HG03457 (cell line): ENCODE measurements around the gene USP8.
A peak's percentile ranks its signal among the peaks of the same experiment; 100 is the strongest.
"Not testable (repeated sequence)": the region's sequence is repeated elsewhere in the genome, so short reads cannot be mapped to it uniquely, and the experiment has no call there.

Source experiments
- ATAC-seq: cut with Tn5 transposase; IDR thresholded peaks from one replicate; pipeline ENCODE4 v1.9.1; 2021; ENCODE audit warnings: moderate number of reproducible peaks; ENCODE audit not compliant: unreplicated experiment

Gene USP8

DNA sequence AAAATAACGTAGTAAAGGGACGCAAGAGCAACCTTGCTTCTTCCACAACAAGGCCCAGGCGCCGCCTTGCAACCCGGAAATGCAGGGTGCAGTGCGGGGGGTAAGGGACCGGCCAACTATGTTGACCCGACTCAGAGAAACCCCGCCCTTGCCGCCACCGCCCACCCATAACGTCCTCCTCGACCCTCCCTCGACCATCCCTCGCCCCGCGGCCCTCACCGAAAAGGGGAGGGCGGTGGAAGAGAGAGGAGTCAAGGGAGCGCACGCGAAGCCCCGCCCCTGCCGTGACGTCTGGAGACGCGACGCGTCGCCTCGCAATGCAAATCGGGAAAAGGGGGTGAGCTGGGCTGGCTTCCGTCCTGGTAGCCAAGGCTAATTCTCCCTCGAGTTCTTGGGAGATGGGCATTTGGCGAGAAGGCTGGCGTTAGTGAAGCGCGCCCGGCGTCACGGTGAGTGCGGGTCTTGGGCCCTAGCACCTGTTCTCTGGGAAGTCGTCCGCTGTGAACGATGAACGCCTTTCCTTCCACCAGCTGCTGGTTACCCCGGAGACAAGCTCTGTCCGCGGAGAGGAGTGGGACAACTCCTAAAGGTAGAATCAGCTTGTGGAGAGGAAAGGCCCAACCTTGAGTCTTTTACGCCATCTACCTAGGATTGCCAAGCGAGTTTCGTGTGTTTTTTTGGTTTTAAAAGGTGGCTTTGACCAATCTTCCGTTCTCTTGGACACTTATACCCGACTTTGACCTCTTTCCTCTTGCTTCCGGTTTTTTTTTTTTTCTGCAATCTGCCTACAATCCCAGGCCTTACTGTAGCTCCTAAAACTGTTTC lies at the start of gene USP8:
USP8 (plus strand) TSS at position 340 of the 825 bp plus-strand sequence. CDS start 14,669 bp downstream, outside the sequence.
- peak; percentile 85 for ATAC-seq

DNA sequence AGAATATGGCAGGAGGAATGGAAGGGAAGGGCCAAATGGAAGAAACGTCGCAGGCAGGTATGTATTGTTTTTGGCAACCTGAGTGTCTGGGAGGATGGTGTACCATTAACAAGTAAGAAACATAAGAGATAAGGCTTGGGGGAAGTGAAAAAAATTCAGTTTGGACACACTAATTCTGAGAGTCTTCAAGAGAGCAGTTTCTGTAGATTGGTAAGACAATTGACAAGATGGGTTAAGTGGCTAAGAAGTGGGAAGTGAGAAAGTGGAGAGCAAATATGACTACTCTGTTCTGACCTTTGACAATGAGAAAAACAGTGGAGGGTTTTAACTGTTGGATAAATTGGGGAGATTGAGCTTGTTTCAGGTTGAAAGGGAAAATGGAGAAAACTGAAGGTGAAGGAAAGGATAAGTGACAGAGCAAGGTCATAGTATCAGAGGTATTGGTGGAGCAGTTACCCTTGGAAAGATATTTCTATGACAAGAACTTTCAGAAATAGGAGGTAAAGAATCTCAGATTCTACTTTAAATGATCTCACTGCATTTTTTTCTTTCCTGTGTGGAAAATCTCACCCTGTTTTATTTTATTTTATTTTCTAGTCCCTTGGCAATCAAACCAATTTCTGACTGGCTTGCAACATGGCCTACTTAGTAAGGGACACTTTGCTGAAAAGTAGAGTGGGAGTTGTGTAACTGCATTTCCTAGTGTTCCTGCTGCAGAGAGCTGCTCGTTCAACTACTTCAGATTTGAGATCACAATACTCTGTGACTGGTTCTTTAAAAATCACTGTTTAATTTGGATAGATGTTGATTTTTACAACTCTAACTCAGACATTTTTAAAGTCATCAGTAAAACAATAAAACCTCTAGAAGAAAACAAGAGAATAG lies 46.1 kb upstream of the USP8 start:
- peak; percentile 98 for ATAC-seq

DNA sequence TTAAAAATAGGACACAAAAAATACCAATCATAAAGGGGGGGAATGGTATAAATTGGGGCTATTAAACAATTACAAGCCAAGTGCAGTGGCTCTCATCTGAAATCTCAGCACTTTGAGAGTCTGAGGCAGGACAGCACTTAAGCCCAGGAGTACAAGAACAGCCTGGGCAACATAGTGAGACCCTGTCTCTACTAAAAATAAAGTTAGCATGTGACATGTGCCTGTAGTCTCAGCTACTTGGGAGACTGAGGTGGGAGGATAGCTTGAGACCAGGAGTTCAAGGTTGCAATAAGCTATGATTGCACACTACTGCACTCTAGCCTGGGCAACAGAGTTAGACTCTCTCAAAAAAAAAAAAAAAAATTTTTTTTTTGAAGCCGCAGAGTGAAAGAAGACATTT lies 45.4 kb upstream of the USP8 start:
- ATAC-seq = no peak

DNA sequence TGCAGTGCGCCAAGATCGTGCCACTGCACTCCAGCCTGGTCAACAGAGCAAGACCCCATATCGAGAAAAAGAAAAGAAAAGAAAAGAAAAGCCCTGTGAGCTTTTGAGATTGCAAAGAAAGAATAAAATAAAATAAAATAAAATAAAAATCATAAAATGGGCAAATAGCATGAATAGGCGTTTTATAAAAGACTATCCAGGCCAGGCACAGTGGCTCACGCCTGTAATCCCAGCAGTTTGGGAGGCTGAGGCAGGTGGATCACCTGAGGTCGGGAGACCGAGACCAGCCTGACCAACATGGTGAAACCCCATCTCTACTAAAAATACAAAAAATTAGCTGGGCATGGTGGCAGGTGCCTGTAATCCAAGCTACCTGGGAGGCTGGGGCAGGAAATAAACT lies 44.8 kb upstream of the USP8 start:
- ATAC-seq = not testable (repeated sequence)

DNA sequence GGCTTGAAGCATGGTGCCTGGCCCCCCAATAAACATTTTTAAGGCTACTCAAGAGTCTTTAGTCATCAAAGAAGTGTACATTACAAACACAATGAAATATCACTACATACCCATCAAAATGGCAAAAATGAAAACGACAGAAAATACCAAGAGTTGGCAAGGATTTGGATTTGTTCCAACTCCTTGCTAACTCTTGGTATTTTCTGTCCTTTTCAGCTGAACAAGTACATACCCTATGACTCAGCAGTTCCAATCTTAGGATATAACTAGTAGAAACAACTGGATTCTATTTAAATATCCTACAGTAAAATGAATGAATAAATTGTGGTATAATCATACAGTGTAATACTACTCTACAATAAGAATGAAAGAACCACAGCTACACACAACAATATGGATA lies 44.1 kb upstream of the USP8 start:
- ATAC-seq = no peak

DNA sequence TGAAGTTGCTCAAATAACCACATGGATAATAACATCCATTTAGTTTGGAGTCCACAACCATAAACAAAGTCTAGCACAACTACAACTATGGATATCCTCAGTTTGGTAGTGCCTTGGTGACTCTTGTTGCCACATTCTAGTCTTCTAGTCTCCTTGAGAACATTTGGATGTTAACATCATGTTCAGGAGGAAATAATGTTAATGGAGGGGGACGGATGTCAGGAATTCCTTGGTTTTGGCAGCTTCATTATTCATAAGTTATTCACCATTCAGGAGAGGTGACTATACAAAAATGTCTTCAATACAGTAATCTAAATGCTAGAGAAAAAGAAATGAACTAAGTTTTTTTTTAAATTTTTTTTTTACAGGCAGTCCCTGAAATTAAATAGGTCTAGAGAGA lies 42.8 kb upstream of the USP8 start:
- ATAC-seq = no peak

DNA sequence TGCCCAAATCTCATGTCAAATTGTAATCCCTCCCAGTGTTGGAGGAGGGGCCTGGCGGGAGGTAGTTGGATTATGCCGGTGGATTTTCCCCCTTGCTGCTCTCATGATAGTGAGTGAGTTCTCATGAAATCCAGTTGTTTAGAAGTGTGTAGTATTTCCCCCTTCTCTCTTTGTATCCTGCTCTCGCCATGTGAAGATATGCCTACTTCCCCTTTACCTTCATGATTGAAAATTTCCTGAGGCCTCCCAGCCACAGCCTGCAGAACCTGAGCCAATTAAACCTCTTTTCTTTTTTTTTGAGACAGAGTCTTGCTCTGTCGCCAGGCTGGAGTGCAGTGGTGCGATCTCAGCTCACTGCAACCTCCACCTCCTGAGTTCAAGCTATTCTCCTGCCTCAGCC lies 41.8 kb upstream of the USP8 start:
- not testable (repeated sequence) for ATAC-seq

DNA sequence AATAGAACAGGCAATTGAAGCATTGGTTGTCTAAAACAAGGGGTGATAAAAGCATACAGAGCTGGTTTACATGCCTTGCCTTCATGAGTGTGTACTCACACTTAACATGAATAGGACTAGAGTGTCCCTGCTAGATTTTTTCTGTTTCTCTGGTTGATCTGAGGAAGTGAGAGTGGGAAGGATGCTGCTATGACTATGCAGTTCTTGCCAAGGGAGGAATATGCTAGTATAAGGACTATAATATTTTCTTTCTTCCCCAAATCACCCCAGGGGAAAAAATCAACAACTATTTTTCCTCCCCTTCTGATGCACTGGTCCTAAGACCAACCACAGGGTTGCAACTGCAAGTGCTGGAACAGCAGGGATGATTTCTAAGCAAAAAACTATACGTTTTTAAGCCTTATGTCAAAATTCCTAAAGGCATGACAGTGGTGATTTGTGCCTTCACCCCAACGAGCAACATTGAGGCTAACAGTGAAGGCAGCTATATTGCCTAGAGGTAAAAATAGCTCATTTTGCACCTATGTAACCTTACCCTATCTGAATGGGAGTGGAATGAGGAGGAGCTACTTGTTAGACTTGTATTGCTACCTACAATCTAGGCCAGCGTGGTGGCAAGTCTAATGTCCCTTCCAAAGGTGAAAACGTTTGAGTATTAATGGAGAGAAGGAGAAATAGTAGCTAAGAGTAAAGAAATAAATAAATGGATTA lies 33.5 kb upstream of the USP8 start:
- peak; percentile 61 for ATAC-seq

DNA sequence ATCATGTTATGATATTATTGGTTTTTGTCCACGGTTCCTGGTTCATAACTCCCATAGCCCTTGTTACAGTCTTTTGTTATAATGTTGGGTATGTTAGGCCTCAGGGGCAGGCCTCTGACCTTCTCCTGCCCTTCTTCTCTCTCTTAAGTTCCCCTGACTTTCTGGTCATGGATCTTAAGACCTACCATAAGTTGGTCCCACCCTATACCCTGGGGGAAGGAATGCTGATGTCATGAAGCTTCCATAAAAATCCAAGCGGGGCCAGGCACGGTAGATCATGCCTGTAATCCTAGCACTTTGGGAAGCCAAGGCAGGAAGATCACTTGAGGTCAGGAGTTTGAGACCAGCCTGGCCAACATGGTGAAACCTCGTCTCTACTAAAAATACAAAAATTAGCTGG lies 32.6 kb upstream of the USP8 start:
- ATAC-seq = not testable (repeated sequence)

DNA sequence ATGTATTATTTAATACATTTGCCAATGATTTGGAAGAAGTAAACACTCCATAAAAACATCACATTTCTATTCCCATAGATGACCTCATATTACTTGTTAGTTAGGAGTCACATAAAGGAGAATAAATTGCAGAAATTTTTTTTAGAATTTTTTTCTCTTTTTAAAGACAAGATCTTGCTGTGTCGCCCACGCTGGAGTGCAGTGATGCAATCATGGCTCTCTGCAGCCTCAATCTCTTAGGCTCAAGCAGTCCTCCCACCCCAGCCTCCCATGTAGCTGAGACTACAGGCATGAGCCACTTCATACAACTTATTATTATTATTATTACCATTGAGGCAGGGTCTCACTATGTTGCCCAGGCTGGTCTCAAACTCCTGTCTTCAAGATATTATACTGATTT lies 12.3 kb upstream of the USP8 start:
- no peak for ATAC-seq

DNA sequence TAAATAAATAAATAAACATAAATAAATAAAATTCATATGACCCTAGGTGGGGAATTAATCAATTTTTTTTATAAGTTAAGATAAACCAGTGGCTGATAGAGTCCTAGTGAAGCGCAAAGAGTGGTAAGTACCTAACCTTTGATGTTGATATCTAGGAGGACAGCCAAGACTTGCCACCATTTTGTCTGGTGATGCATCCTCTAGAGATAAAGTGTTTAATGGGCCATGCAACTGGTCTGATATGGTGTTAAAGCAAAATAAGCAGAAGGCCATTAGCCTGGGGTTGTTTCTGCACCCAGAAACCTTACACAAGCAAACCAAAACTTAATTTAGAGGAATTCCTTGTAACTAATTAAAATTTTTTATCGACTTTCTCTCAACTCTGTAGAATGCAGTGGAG lies 9.6 kb upstream of the USP8 start:
- ATAC-seq = no peak

DNA sequence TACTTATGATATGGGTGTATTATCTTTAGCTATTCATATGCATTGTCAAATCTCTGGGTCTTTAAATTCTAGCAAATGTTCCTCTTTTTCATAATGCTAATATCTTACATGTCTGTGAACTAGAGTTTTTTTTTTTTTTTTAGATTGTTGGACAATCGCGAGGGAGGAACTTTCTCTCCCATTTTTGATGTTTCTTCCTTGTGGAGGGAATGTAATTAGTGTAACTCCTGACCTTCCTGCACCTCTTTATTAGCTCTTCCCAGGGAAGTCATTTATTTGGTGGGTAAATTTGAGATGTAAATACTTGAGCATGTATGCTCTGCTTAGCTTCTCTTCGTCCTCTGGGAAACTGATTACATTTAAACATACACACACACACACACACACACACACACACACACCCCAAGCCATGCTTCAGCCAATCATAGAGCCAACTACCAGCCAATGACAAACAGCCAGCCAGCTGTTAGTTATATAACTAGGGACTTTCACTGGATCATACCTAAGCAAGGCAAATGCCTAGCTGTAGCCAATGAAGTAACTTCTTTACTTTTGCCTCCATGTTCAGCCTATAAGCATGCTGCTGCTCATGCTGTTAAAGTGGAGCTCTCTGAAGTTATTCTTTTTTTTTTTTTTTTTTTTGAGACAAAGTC lies 8.3 kb upstream of the USP8 start:
- ATAC-seq = no peak

DNA sequence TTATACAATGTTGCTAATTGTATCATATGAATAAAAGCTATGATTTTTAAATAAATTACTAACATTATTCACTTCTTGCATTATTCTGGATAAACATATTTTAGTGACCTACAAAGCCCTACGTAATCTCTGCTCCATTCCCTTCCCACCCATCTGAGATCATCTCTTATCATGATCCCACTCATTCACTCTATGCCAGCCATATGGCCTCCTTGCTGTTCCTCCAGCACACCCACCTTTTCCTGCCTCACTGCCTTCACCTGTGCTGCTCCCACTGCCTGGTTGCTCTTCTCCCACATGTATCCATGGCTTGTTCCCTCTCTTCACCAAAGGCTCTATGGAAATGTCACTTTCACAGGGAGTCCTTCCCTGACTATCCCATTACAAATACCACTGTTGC lies 7.3 kb upstream of the USP8 start:
- ATAC-seq = no peak

DNA sequence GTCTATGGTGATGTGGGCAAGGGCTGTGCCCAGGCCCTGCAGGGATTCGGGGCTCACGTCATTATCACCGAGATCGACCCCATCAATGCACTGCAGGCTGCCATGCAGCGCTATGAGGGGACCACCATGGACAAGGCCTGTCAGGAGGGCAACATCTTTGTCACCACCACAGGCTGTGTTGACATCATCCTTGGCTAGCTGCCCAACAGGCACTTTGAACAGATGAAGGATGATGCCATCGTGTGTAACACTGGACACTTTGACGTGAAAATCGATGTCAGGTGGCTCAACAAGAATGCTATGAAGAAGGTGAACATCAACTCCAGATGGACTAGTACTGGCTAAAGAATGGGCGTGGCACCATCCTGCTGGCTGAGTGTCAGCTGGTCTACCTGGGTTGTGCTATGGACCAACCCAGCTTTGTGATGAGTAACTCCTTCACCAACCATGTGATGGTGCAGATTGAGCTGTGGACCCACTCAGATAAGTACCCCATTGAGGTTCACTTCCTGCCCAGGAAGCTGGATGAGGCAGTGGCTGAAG lies 6.1 kb upstream of the USP8 start:
- ATAC-seq = no peak

DNA sequence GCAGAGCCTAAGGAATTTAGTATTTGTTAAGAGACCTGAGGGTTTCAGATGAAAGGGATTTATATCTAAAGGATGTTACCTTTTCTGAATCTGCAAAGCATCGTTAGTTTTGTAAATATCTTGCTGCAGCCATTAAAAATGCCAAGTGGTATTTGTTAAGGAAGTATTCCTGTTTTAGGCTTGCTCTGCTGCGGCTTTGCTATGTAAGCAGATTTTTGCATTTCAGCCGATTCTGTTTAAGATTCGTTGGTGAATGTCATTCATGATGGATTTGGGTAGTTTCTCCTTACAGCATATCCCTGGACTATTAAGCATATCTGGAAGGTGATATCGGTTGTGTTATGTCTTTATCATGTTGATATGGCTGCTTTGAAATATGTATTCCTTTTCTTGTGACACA lies 1.0 kb downstream of the USP8 start:
- ATAC-seq = no peak

DNA sequence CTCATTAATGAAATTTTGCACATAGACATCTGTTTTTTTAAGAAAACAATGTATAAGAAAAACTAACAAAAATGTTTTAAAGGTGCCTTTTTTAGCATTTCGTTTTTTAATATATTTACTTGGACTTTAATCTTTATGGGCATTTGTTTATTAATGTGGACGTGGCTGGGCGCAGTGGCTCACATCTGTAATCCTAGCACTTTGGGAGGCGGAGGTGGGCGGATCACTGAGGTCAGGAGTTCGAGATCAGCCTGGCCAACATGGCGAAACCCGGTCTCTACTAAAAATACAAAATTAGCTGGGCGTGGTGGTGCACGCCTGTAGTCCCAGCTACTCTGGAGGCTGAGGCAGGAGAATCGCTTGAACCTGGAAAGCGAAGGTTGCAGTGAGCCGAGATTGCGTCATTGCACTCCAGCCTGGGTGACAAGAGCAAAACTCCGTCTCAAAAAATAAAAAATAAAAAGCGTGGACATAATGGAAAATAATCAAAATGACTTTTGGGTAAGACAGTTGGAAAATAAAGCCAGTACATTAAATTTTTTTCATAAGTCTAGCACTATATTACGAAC lies 1.6 kb downstream of the USP8 start:
- ATAC-seq = not testable (repeated sequence)

DNA sequence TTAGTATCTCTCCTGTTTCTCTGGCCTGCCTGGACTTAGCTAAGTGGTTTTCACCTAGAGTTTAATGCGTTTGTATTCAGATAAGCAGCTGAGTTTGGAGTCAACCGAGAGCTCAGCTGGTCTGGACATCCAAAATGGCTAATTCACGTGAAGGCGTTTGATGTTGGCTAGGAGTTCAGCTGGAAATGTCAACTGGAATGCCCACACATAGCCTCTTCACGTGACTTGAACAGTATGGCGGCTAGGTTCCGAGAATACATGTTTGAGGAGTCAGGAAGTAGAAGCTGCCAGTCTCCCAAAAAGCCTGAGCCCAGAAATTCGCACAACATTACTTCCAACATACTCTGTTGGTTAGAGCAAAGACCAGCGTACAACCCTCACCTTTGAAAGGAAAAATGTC lies 2.2 kb downstream of the USP8 start:
- no peak for ATAC-seq

DNA sequence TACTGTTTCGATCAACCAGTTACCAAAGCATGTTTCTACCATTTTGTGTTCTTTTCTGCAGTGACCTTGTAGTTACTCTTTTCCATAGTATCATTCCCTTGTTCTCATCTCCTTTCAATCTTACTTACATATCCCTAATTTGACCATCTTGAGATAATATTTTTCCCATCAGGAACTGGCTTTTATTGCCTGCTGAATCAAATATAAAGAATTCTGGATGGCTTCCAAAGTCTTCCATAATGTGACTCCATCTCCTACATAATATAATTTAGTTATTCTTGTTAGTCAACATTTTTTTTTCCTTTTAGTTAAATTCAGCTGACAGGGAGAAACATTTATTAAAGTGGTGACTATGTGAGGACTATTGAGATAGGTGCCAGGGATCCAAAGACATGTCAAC lies 7.0 kb downstream of the USP8 start:
- no peak for ATAC-seq

DNA sequence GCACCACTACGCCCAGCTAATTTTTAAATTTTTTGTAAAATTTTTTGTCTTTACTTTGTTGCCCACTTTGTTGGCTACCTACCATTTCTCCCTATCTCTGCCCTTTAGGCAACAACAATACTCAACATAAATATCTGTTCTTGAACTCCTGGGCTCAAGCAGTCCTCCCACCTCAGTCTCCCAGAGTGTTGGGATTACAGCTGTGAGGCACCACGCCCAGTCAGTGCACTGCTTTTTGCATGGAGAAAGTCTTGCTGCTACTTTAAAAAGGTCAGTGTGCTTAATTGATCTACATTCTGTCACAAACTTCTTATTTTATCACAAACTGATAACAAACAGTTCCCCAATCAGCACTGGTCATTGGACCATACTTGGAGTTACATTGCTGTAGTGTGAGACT lies 8.0 kb downstream of the USP8 start:
- no peak for ATAC-seq

DNA sequence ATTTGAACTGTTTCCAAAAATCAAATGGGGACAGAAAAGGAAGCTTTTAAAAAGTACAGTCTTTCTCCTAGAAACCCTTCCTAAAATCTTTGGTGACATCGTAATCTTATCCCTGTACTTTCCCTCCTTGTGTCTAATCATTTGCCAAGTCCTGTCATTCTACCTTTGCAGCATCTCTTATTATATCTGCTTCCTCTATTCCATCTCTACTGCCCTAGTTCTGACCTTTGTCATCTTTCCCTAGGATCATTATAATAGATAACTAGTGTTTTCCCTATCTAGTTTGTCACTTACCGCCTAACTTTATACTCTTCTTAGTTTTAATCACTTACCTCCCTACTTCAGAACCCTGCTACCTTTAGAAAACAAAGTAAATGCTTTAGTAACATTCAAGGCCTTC lies 11.6 kb downstream of the USP8 start:
- ATAC-seq = no peak
